GM21576 (cell line): ENCODE measurements around the gene TMEM61.
"Not testable (repeated sequence)": the region's sequence is repeated elsewhere in the genome, so short reads cannot be mapped to it uniquely, and the experiment has no call there.

ENCODE experiments used
- ATAC-seq: cut with Tn5 transposase; IDR thresholded peaks from one replicate; pipeline ENCODE4 v1.9.1; 2021; ENCODE audit warnings: mild to moderate bottlenecking, moderate library complexity; ENCODE audit not compliant: unreplicated experiment

Gene TMEM61

DNA sequence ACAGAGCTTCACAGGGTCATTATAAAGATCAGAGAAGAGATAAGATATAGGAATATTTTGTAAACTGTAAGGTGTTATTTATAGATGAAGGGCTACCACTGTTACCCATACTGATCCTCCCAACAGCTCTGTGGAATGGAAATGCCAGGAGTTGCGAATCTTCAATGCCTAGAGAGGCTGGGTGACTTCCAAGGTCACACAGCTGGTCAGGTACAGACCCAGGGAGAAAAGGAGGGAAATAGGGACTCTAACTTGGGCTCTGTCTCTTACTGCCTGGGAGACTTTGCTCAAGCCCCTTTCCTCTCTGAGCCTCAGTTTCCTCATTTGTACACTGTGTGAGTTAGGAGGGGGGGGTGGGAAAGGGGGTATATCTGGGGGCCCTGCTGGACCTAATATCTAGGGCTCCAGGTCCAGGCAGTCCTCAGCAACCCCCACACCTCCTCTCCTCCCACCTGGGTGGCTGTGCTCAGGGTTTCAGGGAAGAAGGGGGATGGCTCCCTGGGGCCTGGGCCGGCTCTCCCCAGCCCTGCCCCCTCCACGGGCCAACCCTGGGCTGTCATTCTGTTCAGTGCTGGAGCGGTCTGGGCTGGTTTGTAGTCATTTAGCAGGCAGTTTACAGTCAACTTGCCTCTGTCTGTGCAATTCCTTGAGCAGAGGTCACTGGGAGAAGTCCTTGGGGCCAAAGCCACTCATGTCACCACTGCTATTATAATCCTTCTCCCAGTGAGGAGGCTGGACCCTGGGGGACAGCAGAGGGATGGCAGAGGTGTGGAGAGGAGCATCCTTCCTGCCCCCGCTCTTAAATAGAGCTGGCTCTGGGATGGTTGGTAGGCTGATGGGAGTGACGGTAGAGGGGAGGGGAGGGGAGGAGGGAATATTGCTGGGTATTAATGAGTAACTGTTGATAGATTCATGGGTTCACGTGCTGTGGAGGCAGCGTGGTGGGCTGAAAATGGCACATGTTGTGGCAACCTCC, 20.0 kb downstream of the TMEM61 start:
- no peak for ATAC-seq

- ATAC-seq = no peak
Observed at GRCh38 chr1:55001311-55001710, 20.9 kb downstream of the TMEM61 start.

DNA sequence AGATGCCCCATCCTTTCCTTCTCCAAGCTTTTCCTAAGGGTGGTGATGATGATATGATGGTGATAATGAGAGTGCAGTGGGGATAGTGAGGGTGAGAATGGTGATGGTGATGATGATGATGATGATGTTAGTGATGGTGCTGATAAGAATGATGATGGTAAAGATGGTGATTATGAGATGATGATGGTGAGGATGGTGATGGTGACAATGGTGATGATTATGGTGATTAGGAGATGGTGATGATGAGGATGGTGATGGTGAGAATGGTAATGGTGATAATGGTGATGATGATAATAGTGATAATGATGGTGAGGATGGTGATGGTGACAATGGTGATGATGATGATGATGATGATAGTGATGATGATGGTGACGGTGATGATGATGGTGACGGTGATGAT, 22.3 kb downstream of the TMEM61 start:
- ATAC-seq = no peak

DNA sequence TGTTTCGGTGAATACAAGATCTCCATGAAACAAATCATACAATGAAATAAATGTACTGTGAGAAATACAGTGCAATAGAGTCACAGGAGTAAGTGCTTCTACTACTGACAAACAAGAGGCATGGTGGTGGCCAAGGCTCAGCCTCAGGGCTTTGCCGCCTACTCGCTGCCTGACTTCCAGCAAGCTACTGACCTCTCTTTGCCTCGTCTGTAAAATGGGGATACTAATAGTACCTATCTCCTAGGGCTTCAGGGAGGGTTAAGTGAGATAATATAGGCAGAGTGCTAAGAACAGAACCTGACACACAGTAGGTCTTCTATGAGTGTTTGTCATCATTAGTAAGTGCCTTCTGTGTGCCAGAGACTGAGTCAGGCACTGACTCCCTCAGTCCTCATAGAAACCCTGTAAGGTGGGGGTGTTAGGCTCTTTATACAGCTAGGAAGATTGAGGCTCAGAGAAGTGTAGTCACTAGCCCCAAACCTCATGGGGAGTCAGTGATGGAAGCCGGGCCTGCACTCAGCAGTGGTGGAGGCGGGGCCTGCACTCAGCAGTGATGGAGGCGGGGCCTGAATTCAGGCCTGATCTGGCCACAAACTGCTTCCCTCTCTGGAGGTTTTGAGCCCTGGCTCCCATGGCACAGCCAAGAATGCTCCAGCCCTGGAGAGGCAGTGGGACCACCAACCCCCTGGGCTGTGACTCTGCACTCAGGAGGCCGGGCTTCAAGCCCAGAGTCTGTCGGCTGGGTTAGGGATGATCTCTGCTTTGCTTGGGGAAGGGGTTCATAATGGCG, 25.1 kb downstream of the TMEM61 start:
- ATAC-seq = no peak

- ATAC-seq = no peak
Observed at GRCh38 chr1:55006931-55007330, 26.5 kb downstream of the TMEM61 start.

GRCh38 chr1:55007625-55008024, 27.2 kb downstream of the TMEM61 start:
- ATAC-seq = no peak

DNA sequence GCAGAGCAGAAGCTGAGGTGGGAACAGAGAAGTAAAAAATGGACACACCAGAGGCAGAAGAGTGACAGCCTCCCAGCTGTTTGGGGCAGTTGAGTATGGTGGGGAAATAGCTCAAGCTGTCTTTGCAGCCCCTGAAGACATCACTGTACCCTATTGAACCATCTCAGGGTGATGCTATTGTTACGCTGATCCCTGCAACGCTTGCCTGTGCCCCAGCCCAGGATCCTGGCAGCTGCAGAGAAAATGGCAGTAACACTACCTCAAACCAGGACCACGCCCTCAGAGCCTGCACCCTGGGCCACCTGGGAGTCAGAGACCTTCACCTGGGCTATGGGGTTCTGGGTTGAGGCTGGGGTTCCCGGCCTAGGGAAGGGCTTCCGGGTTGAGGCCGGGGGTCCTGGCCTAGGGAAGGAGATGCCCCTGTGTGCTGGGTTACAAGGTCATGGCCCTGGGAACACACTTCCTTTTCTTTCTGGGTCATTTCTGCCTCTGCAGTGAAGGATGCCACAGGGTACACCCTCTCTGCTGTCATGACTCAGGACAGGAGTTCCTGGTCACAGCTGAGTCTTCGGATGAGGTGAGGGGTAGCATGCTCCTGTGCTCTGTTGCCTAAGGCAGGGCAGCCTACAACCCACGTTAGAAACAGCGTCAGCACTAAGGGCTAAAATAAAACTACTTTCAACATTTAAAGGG, 29.9 kb downstream of the TMEM61 start:
- no peak for ATAC-seq

DNA sequence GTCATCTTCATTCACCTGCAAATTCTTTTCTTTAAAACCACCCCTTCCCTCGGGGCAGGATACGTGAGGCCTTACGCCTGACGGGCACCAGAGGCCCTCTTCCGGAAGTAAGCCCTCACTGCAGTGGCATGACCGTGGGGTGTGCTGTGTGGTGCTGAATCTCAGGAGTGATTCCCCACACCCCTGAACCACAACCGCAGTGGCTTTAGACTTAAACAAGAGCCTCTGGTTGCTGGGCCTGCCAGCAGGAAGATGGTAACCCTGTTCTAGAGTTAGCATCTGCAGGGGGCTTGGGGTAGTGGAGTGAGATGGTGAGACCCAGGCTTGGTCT, 30.4 kb downstream of the TMEM61 start:
- ATAC-seq = no peak

DNA sequence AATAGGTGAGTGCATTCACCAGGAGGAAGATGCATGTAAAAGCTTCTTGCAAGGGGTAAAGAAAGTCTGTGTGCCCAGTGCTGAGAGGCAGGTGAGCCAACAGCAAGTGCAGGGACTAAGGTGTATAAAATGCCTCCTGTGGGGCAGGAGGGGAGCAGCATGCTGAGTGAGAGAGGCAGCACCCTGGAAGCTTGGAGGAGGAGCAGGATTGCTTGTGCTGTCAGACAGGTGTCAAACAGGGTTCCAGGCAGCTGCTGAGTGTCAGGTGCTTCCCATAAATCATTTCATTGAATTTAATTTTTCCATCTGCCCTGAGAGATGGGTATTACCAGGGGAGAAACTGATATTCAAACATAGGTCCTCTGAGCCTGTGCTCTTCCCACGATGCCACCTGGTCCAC, 32.2 kb downstream of the TMEM61 start:
- no peak for ATAC-seq

DNA sequence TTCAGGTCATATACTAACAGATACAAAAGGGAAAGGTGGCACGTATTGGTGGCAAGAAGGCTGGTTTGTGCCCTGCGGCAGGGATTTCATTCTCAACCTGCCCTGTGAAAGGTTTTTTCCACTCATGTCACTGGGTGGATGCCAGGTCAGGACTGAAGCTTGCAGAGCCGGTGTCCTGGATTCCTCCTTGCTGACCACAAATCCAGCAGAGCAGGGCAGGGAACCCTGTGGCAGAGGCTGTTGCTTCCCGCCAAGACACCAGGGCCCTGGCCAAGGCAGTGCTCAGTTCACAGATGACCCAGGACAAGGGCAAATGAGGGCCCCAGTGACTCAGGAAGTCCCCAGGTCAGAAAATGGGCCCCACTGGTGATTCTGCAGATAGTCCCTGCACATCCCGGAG, 34.7 kb downstream of the TMEM61 start:
- ATAC-seq = no peak

DNA sequence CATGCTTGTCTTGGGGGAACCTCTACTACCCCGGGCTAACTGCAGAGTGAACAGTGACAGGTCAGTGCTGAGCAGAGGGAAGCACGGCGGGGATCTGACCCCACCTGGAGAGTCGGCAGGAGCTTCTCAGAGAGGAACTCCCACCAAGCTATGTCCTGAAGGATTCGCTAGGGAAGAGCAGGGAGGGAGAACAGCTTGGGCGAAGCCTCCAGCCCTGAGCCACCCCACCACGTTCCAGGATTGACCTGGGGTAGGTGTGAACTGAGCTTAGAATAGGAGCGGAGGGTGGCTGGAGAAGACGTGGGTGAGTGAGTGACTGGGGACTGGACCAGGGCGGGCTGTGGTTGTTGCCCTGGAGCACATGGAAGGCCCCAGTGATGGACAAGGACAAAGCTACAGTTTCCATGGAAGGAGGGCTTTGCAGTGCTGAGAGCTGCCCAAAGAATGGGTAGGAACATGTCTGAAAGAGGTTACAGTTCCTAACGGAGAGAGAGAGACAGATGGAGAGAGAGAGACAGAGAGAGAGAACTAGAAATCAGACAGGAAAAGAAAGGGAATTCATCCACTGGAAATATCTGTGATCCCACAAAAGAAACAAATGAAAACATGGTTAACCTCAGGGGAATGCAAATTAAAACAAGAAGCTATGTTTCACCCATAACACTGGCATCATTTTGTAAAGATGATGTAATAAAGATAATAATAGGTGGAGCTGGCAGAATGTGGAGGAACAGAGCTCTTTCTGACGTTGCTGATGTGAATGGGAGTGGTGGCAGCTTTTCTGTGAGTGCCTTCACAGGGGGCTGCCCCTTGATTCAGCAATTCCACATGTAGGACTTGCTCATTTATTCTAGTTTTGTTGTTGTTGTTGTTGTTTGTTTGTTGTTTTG, 35.5 kb downstream of the TMEM61 start:
- ATAC-seq = no peak

DNA sequence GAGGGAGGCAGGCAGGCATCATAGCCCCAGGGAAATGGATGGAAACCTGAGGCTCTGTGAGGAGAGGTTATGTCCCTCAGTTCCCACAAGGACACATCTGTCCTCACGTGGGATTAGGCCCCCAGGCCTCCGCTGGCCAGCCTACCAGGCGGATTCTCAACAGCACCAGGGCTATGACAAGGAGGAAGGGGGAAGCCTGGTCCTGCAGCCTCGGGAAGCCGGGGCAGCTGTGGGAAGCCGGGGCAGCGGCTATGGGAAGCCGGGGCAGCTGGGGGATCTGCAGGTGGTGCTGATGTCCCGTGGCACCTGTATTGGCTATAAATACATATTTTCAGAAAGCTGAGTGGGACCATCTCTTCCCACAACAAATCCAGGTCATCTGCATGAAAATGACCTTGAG, 38.0 kb downstream of the TMEM61 start:
- no peak for ATAC-seq

GRCh38 chr1:55021942-55022546, 41.6 kb downstream of the TMEM61 start:
- ATAC-seq = no peak

- ATAC-seq = not testable (repeated sequence)
Observed at GRCh38 chr1:55024163-55024562, 43.7 kb downstream of the TMEM61 start.

- not testable (repeated sequence) for ATAC-seq
Observed at GRCh38 chr1:55026682-55027081, 46.3 kb downstream of the TMEM61 start.

GRCh38 chr1:55031098-55031497, 50.7 kb downstream of the TMEM61 start:
- not testable (repeated sequence) for ATAC-seq

DNA sequence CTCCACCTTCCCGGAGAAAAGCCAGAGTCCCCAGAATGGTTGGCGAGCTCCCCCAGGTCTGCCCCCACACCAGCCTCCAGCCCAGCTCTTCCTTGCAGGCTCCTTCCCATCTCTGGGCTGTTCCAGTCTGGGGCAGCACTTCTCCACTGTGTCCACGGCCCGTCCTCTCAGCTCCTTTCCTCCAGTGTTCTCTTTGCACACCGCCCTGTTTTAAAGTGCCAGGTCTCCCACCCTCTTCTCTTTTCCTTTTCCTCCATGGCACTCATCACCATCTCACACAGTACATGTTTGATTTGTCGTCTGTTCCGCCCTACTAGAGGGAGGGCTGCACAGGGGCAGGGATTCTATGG, 52.8 kb downstream of the TMEM61 start:
- ATAC-seq = no peak

GRCh38 chr1:55034476-55035133, 54.2 kb downstream of the TMEM61 start:
- ATAC-seq = no peak

- ATAC-seq = no peak
Observed at GRCh38 chr1:55035904-55036303, 55.5 kb downstream of the TMEM61 start.
